ENCODE results near the gene ZBTB17. TPM values are rescaled to one million over a fixed set of nuclear protein-coding genes. Genes with fewer than 3 reads are reported as not detected.

Gene ZBTB17
- total RNA-seq, 1 donor from 2014 or later = 49.2 TPM

DNA sequence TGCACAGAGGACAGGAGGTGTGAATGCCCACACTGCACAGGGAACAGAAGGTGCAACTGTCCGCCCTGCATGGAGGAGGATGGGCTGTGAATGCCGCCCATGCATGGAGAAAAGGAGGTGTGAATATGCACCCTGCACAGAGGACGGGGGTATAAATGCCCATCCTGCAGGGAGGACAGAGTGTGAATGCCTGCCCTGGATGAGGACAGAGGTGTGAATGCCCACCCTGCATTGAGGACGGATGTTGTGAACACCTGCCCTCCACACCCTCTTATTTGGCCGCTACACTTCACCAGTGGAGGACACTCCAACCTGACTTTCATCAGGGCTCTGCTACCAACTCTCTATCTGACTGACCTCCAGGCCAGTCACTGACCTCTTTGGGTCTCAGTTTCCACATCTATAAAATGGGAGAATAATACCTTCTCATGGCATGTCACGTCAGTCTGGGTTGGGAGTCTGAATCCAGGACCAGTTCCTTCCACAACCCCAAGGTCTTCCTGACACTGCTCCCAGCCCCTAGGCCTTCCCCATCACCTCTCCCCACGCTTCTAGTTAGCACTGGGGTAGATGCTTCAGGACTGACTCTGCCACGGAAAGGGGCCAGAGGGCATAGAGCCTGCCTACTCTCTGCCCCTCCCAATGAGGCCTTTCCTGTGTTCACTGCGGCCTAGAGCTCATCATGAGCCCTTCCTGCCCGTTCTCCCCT, 28.4 kb downstream of the ZBTB17 start:
- no peak for DNase-seq (ENCODE audit: low read depth in 2 of 2)

DNA sequence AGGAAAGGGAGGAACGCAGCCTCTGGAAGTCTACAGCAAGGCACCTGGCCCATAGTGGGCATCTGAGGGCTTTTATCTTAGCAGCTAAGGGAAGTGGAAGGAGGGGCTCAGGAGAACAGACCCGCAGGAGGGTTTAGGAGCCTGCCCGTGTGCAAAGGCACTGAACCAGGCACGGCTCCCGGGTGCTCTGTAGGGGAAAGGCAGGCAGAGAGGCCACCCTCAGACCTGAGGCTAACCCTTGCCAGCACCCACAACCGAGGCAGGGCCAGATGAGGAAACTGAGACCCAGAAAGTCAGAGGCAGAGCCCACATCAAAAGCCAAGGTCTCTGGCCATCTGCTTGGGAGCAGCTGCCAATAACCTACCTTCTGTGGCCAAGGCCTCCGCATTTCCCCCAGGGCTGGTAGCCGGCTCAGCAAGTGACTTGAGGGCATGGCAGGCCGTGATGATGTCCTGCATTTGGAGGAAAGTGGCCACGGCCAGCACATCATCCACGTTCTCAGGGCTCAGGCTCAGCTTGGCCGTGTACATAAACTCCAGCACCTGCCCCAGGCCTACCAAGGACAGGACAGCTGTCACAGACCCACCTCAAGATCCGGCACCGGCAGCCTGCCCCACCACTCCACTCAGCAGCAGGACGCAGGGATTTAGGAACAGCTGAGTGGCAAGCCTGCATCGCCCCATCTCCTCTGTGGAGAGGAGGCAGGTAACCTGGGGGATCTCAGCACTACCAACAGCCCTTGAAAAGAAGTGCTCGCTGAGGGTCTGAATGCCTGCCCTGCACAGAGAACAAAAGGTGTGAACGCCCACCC, 29.1 kb downstream of the ZBTB17 start:
- DNase-seq (ENCODE audit: low read depth in 2 of 2) = no peak

- DNase-seq (ENCODE audit: low read depth in 2 of 2) = no peak
These were observed 30.0 kb downstream of the ZBTB17 start for GRCh38 chr1:15945832-15946448.

- DNase-seq (ENCODE audit: low read depth in 2 of 2) = no peak
These were observed 30.7 kb downstream of the ZBTB17 start for GRCh38 chr1:15945011-15945831.

DNA sequence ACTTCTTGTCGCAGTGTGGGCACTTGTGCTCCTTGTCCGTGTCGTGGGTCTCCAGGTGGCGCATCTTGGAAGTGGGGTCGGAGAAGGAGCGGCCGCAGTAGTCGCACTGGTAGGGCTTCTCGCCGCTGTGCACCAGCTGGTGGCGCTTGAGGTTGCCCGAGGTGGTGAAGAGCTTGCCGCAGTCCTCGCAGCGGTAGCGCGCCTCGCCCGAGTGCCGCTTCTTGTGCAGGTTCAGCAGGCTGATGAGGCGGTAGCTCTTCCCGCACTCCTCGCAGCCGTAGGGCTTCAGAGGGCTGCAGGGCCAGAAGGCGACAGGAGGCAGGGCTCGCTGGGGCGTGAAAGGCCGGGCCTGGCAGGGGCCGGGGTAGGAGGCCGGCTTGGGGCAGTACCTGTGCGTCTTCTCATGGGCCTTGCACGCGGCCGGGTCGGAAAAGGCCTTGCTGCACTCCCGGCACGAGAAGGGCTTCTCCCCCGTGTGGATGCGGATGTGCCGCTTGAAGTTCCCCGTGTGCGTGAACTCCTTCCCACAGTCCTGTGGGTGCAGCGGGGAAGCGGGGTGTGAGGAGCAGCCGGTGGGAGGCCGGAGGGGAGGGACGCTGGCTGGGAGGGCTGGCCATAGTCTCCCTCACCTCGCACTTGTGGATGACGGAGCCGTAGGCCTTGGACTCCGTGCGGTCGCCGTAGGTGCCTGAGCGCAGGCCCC, 31.4 kb downstream of the ZBTB17 start:
- no peak for DNase-seq (ENCODE audit: low read depth in 2 of 2)

DNA sequence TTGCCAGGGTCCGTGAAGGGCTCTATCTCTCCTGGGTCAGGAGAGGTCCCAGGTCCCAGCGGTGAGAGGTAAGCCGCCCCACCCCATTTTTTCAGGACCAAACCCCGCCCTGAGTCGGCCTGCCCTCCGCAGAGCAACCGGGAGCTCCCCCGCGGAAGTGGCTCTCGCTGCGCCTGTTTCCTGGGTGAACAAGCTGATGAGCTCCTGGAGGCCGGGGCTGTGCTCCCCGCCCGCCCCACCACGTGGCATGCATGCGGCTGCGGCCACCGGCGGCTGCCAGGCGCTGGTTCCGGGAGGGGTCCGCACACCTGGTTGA, 32.0 kb downstream of the ZBTB17 start:
- DNase-seq (ENCODE audit: low read depth in 2 of 2) = no peak

- no peak for DNase-seq (ENCODE audit: low read depth in 2 of 2)
These were observed 32.4 kb downstream of the ZBTB17 start for GRCh38 chr1:15943328-15943991.

- no peak for DNase-seq (ENCODE audit: low read depth in 2 of 2)
These were observed 33.1 kb downstream of the ZBTB17 start for GRCh38 chr1:15942661-15943327.

DNA sequence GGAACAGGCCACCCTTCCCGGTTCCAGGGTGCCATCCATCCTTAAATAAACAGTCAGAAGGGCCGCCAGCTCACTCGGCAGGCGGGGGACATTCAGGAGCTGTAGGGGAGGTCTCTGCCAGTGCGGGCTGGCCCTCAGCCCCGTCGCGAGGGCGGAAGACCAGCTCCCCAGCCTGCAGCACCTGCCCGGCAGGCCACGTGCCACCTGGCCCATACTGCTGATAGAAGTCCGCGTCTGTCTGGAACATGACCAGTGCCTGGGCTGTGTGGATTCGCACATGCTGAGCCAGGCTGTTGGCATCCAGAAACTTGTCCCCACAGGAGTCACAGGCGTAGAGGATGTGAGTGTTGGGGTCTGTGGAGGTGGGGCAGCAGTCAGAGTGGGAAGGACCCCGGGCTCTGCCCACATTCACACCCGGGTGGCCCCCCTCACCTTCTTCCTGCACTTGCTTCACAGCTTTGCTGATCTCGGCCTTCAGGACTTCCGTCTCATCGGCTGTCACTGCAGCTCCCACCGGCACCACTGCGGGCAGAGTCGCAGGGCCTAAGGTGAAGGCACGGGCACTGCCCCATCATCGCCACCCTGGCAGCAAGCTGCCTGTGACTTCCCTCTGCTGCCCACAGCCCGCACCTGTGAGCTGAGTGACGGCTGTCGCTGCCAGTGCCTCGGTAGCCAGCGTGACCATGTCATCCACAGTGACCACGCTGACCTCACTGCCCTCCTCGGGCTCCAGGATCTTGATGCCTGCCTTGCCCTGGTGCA, 33.8 kb downstream of the ZBTB17 start:
- no peak for DNase-seq (ENCODE audit: low read depth in 2 of 2)

DNA sequence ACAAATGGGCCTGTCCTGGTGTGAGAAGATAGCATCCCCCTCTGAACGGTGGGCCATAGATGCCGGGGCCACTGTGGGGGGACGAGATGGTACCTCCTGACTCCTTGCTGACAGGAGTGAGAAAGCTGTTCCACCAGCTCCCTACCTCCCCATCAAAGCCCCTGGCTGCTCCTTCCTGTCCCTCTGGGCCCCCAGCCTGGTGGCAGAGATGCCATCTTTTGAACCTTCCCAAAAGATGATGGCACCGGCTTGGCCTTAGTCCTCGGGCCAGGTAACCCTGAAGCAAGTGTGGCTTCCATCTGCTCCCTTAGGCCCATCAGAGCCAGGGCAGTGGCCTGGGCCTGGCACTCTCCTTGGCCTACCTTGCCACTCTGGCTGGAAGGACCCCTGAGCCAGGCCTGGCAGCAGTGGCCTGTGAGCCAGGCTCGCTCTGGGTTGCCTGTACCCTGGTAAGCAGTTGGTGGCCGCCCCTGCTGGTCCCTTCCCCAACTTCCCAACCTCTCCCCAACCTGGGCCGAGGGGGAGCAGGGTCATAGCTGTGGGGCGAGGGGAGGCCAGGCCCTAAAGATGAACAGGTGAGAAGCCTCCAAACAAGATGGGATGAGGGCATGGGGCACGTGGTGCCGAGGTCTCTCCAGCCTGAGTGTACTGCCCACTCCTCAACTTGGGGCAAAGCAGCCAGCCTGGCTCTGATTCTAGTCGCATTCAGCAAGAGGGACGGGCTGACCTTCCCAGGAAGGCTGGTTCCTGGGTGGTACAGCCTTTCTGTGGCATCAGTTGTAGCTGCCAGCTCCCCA, 34.7 kb downstream of the ZBTB17 start:
- DNase-seq (ENCODE audit: low read depth in 2 of 2) = no peak

- DNase-seq (ENCODE audit: low read depth in 2 of 2) = no peak
These were observed 35.5 kb downstream of the ZBTB17 start for GRCh38 chr1:15940110-15941043.

DNA sequence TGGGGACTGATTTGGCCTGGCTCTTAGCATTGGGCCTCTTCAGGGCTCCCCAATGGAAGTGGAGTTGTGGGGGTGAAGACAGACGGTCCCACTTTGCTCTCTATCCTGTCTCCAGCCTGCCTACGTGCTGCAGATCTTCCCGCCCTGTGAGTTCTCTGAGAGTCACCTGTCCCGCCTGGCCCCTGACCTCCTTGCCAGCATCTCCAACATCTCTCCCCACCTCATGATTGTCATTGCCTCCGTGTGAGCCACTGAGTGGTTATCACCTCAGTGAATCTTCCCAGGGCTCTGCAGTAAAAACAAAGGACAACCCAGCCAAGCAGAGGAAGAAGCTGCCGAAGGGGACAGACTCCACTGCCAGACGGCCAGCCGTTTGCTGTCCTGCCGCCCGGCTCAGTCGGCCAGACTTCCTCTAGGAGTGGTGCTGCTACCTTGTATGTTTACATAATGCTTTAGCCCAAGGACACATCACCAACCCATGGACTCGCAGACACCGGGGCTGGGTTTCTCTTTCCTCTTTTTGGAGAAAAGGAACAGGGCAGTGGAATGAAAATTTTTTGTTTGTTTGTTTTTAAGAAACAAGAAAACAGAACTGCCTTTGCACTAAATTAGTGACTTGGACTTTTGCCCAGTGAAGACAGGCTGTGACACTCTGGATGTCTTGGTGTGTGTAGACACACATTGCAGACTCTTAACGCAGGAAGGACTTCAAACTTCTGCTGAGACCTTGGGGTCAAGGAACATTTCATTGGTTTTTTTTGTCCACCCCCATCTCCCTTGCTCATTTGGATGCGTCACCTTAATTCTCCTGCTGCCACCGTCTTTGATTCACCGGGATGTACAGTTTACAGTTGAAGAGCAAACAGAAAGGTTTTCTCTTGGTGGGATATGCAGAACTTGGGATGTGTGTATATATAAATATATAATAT, 36.5 kb downstream of the ZBTB17 start:
- peak; percentile 45 to 75 for DNase-seq (ENCODE audit: low read depth in 2 of 2)

GRCh38 chr1:15938628-15939161, 37.2 kb downstream of the ZBTB17 start:
- no peak for DNase-seq (ENCODE audit: low read depth in 2 of 2)

DNA sequence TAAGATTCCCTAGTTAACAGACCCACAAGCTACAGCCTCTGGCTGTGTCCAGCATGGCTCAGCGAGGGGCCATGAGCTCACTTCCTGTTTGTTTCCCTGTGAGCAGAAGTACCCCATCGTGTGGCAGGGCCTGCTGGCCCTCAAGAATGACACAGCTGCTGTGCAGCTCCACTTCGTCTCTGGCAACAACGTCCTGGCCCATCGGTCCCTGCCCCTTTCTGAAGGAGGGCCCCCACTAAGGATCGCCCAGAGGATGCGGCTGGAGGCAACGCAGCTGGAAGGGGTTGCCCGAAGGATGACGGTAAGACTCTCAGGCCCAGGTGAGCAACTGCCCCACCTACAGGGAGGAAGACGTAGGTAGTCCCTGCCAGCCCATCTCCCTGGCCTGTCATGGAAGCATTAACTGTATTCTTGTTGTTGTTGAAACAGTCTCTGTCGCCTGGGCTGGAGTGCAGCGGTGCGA, 38.2 kb downstream of the ZBTB17 start:
- peak; percentile 71 to 87 for DNase-seq (ENCODE audit: low read depth in 2 of 2)

- no peak for DNase-seq (ENCODE audit: low read depth in 2 of 2)
These were observed 38.8 kb downstream of the ZBTB17 start for GRCh38 chr1:15937146-15937545.

GRCh38 chr1:15936025-15936424, 39.9 kb downstream of the ZBTB17 start:
- DNase-seq (ENCODE audit: low read depth in 2 of 2) = no peak
